Aortic smooth muscle cell (primary cell): ENCODE results near the gene HIVEP3. TPM values are rescaled to one million over a fixed set of nuclear protein-coding genes. Genes with fewer than 3 reads are reported as not detected.

Experiments
- total RNA-seq: library from RNA; depleted of rRNA; stranded (reverse); fragments of >200 nt; gene quantifications from 2 replicates; pipeline ENCODE4 v1.2.3, GENCODE V29; 2014

HIVEP3 gene
- total RNA-seq, result 0.26 and 0.31 TPM in 2 replicates

GRCh38 chr1:41918450-41919043 lies at the start of gene HIVEP3:
HIVEP3 (minus strand) TSS chr1:41918922.

GRCh38 chr1:41484402-41485241 lies 434.1 kb downstream of the HIVEP3 start, which contains the start of gene EDN2:
EDN2 (minus strand) TSS chr1:41484683; CDS start chr1:41484601, 82 bp downstream.

Other genes starting within 250 kb of the HIVEP3 start
- not detected in 2 replicates for gene GUCA2B, start 234.5 kb upstream of the HIVEP3 start, total RNA-seq
- gene GUCA2A, start 245.8 kb upstream of the HIVEP3 start, total RNA-seq, result not detected in 2 replicates